Astrocyte of the cerebellum (primary cell): ENCODE data around the gene FBXL17.
"Not testable (repeated sequence)": the region's sequence is repeated elsewhere in the genome, so short reads cannot be mapped to it uniquely, and the experiment has no call there.

ENCODE experiments used
- DNase-seq: peaks from one replicate; pipeline ENCODE4 v3.0.0-alpha.2; 2011; ENCODE audit warnings: low read depth
- H3K4me3 ChIP-seq: 2 replicates; pipeline ENCODE4 v1.5.1; 2011; ENCODE audit warnings: mild to moderate bottlenecking, low read depth, low read length, moderate library complexity
- CTCF ChIP-seq: IDR thresholded peaks from 2 replicates; pipeline ENCODE4 v1.5.1; 2012; ENCODE audit warnings: low read length, low read depth, moderate library complexity, mild to moderate bottlenecking; ENCODE audit errors: missing control alignments
- in situ Hi-C: cut with HindIII; loops from 2 replicates; pipeline ENCODE4 v1.10.0; 2017; ENCODE audit warnings: low sequenced_read_pairs

Gene FBXL17

GRCh38 chr5:108417166-108417670 is 35.3 kb upstream of the FBXL17 start:
- no peak for TF ChIP-seq CTCF
- in situ Hi-C loops: no loop called here
- H3K4me3 ChIP-seq: no peak overlapping the region
- DNase-seq: no peak

GRCh38 chr5:108415726-108416125 is 33.8 kb upstream of the FBXL17 start:
- in situ Hi-C loops: no loop called here
- no peak overlapping the region for H3K4me3 ChIP-seq
- TF ChIP-seq CTCF: no peak
- DNase-seq: no peak

- DNase-seq: no peak
- in situ Hi-C loops: no loop called here
- no peak overlapping the region for H3K4me3 ChIP-seq
- TF ChIP-seq CTCF: no peak
These were observed 27.9 kb upstream of the FBXL17 start for GRCh38 chr5:108409786-108410185.

- H3K4me3 ChIP-seq, DNase-seq, in situ Hi-C loops: not testable (repeated sequence)
These were observed 23.3 kb upstream of the FBXL17 start for GRCh38 chr5:108405201-108405600.

GRCh38 chr5:108398964-108399363 is 17.1 kb upstream of the FBXL17 start:
- H3K4me3 ChIP-seq: no peak overlapping the region
- no peak for DNase-seq
- TF ChIP-seq CTCF: no peak
- in situ Hi-C loops: no loop called here

GRCh38 chr5:108396837-108397236 is 14.9 kb upstream of the FBXL17 start:
- in situ Hi-C loops, H3K4me3 ChIP-seq, DNase-seq: not testable (repeated sequence)

- TF ChIP-seq CTCF: no peak
- in situ Hi-C loops: no loop called here
- H3K4me3 ChIP-seq: no peak overlapping the region
These were observed 5.9 kb upstream of the FBXL17 start for GRCh38 chr5:108387758-108388157.

More at GRCh38 chr5:108387758-108388157, 5.9 kb upstream of the FBXL17 start:
- no peak for DNase-seq
